ENCODE measurements around the gene TES. TPM values are rescaled to one million over a fixed set of nuclear protein-coding genes. Genes with fewer than 3 reads are reported as not detected.

The TES gene
- polyA plus RNA-seq, 1 donor from 2014 or later, result 38.0 TPM

DNA sequence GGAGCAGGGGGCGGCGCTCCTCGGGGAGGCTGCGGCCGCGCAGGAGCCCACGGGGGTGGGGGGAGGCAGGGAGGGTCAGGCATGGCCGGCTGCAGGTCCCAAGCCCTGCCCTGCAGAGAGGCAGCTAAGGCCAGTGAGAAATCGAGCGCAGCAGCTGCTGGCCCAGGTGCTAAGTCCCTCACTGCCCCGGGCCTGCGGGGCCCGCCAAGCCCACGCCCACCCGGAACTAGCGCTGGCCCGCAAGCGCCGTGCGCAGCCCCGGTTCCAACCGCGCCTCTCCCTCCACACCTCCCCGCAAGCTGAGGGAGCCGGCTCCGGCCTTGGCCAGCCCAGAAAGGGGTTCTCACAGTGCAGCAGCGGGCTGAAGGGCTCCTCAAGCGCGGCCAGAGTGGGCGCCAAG lies 28.3 kb upstream of the TES start:
- peaks cover 4% of the 10 kb centered on the region for H3K9me3 ChIP-seq (ENCODE audit: low read length)
- no peak overlapping the region for H3K9ac ChIP-seq (ENCODE audit: low read length)
- H3F3A ChIP-seq (ENCODE audit: insufficient read depth, low read length, poor library complexity, severe bottlenecking), result no peaks in the 10 kb centered on the region
- H2AFZ ChIP-seq (ENCODE audit: low read depth, low read length), result no peak overlapping the region
- H3K4me3 ChIP-seq (ENCODE audit: low read length), result no peak overlapping the region
- no peak for TF ChIP-seq EZH2 (IDR thresholded peaks at IDR 0.05; ENCODE audit: borderline replicate concordance, insufficient read depth, low read length, poor library complexity, severe bottlenecking)
- H3K27ac ChIP-seq (ENCODE audit: low read length), result no peak overlapping the region
- H4K20me1 ChIP-seq (ENCODE audit: insufficient read depth), result no peaks in the 10 kb centered on the region
- H3K4me2 ChIP-seq (ENCODE audit: low read length), result no peak overlapping the region
- H3K9me2 ChIP-seq (ENCODE audit: insufficient read depth, low read length), result no peaks in the 10 kb centered on the region
- H3K79me2 ChIP-seq (replicated peaks; ENCODE audit: insufficient read depth, low read length), result no peaks in the 10 kb centered on the region
- H3K27me3 ChIP-seq (ENCODE audit: insufficient read depth, low read depth, low read length), result no peaks in the 10 kb centered on the region
- no peaks in the 10 kb centered on the region for H3K36me3 ChIP-seq (ENCODE audit: insufficient read depth, low read length)

- Histone ChIP-seq H3K36me3 (ENCODE audit: insufficient read depth, low read length) (no peaks in the 10 kb centered on the region), H3K9me3 (ENCODE audit: low read length) (peaks cover 8% of the 10 kb centered on the region), H3K9me2 (ENCODE audit: insufficient read depth, low read length) (no peaks in the 10 kb centered on the region), H3K4me3 (ENCODE audit: low read length) (no peak overlapping the region), H3K27ac (ENCODE audit: low read length) (no peak overlapping the region), H2AFZ (ENCODE audit: low read depth, low read length) (no peak overlapping the region), H4K20me1 (ENCODE audit: insufficient read depth) (no peaks in the 10 kb centered on the region), H3K79me2 (replicated peaks; ENCODE audit: insufficient read depth, low read length) (no peaks in the 10 kb centered on the region), H3K9ac (ENCODE audit: low read length) (no peak overlapping the region), H3K27me3 (ENCODE audit: insufficient read depth, low read depth, low read length) (no peaks in the 10 kb centered on the region), H3K4me2 (ENCODE audit: low read length) (no peak overlapping the region), H3F3A (ENCODE audit: insufficient read depth, low read length, poor library complexity, severe bottlenecking) (no peaks in the 10 kb centered on the region)
- TF ChIP-seq, protein P1, sequence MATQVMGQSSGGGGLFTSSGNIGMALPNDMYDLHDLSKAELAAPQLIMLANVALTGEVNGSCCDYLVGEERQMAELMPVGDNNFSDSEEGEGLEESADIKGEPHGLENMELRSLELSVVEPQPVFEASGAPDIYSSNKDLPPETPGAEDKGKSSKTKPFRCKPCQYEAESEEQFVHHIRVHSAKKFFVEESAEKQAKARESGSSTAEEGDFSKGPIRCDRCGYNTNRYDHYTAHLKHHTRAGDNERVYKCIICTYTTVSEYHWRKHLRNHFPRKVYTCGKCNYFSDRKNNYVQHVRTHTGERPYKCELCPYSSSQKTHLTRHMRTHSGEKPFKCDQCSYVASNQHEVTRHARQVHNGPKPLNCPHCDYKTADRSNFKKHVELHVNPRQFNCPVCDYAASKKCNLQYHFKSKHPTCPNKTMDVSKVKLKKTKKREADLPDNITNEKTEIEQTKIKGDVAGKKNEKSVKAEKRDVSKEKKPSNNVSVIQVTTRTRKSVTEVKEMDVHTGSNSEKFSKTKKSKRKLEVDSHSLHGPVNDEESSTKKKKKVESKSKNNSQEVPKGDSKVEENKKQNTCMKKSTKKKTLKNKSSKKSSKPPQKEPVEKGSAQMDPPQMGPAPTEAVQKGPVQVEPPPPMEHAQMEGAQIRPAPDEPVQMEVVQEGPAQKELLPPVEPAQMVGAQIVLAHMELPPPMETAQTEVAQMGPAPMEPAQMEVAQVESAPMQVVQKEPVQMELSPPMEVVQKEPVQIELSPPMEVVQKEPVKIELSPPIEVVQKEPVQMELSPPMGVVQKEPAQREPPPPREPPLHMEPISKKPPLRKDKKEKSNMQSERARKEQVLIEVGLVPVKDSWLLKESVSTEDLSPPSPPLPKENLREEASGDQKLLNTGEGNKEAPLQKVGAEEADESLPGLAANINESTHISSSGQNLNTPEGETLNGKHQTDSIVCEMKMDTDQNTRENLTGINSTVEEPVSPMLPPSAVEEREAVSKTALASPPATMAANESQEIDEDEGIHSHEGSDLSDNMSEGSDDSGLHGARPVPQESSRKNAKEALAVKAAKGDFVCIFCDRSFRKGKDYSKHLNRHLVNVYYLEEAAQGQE (IDR thresholded peaks at IDR 0.05; ENCODE audit: borderline replicate concordance), result no peak
- no peak for TF ChIP-seq RAD21 (conservative IDR thresholded peaks at IDR 0.05)
- TF ChIP-seq TAF1 (IDR thresholded peaks at IDR 0.05; ENCODE audit: low read depth), result no peak
- TF ChIP-seq EP300 (conservative IDR thresholded peaks at IDR 0.05; ENCODE audit: poor library complexity, severe bottlenecking), result no peak
- no peak for TF ChIP-seq EZH2 (IDR thresholded peaks at IDR 0.05; ENCODE audit: borderline replicate concordance, insufficient read depth, low read length, poor library complexity, severe bottlenecking)
- TF ChIP-seq, protein P2, sequence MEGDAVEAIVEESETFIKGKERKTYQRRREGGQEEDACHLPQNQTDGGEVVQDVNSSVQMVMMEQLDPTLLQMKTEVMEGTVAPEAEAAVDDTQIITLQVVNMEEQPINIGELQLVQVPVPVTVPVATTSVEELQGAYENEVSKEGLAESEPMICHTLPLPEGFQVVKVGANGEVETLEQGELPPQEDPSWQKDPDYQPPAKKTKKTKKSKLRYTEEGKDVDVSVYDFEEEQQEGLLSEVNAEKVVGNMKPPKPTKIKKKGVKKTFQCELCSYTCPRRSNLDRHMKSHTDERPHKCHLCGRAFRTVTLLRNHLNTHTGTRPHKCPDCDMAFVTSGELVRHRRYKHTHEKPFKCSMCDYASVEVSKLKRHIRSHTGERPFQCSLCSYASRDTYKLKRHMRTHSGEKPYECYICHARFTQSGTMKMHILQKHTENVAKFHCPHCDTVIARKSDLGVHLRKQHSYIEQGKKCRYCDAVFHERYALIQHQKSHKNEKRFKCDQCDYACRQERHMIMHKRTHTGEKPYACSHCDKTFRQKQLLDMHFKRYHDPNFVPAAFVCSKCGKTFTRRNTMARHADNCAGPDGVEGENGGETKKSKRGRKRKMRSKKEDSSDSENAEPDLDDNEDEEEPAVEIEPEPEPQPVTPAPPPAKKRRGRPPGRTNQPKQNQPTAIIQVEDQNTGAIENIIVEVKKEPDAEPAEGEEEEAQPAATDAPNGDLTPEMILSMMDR (IDR thresholded peaks at IDR 0.05; ENCODE audit: poor library complexity, severe bottlenecking), result no peak
- TF ChIP-seq POLR2AphosphoS5 (IDR thresholded peaks at IDR 0.05), result no peak
- no peak for TF ChIP-seq MXI1 (conservative IDR thresholded peaks at IDR 0.05; ENCODE audit: poor library complexity, severe bottlenecking)
- no peak for TF ChIP-seq SMC3 (conservative IDR thresholded peaks at IDR 0.05; ENCODE audit: poor library complexity)
Measured at GRCh38 chr7:116185450-116185849, 24.9 kb upstream of the TES start.

- no peaks in the 10 kb centered on the region for H3K9me2 ChIP-seq (ENCODE audit: insufficient read depth, low read length)
- H3K36me3 ChIP-seq (ENCODE audit: insufficient read depth, low read length), result no peaks in the 10 kb centered on the region
- H3K79me2 ChIP-seq (replicated peaks; ENCODE audit: insufficient read depth, low read length), result no peaks in the 10 kb centered on the region
- no peak overlapping the region for H3K4me3 ChIP-seq (ENCODE audit: low read length)
- H4K20me1 ChIP-seq (ENCODE audit: insufficient read depth), result no peaks in the 10 kb centered on the region
- H3K27ac ChIP-seq (ENCODE audit: low read length), result no peak overlapping the region
- H2AFZ ChIP-seq (ENCODE audit: low read depth, low read length), result no peak overlapping the region
- no peaks in the 10 kb centered on the region for H3K27me3 ChIP-seq (ENCODE audit: insufficient read depth, low read depth, low read length)
- H3K4me2 ChIP-seq (ENCODE audit: low read length), result no peak overlapping the region
- H3K9ac ChIP-seq (ENCODE audit: low read length), result no peak overlapping the region
- no peak for TF ChIP-seq TAF1 (IDR thresholded peaks at IDR 0.05; ENCODE audit: low read depth)
- no peak for TF ChIP-seq SMC3 (conservative IDR thresholded peaks at IDR 0.05; ENCODE audit: poor library complexity)
- TF ChIP-seq EZH2 (IDR thresholded peaks at IDR 0.05; ENCODE audit: borderline replicate concordance, insufficient read depth, low read length, poor library complexity, severe bottlenecking), result no peak
- no peak for TF ChIP-seq EP300 (conservative IDR thresholded peaks at IDR 0.05; ENCODE audit: poor library complexity, severe bottlenecking)
- TF ChIP-seq MXI1 (conservative IDR thresholded peaks at IDR 0.05; ENCODE audit: poor library complexity, severe bottlenecking), result no peak
- no peak for TF ChIP-seq POLR2AphosphoS5 (IDR thresholded peaks at IDR 0.05)
- TF ChIP-seq RAD21 (conservative IDR thresholded peaks at IDR 0.05), result no peak
- TF ChIP-seq, protein P2 (IDR thresholded peaks at IDR 0.05; ENCODE audit: poor library complexity, severe bottlenecking), result no peak
- TF ChIP-seq, protein P1 (IDR thresholded peaks at IDR 0.05; ENCODE audit: borderline replicate concordance), result no peak
- no peaks in the 10 kb centered on the region for H3F3A ChIP-seq (ENCODE audit: insufficient read depth, low read length, poor library complexity, severe bottlenecking)
- H3K9me3 ChIP-seq (ENCODE audit: low read length), result peaks cover 8% of the 10 kb centered on the region
Measured at GRCh38 chr7:116185956-116186355, 24.4 kb upstream of the TES start.

Data from neural cell (in vitro differentiated cells).